Pancreas (tissue), 10 donors: ENCODE measurements around the gene GBA2. TPM values are rescaled to one million over a fixed set of nuclear protein-coding genes. Genes with fewer than 3 reads are reported as not detected.
A peak's percentile ranks its signal among the peaks of the same experiment; 100 is the strongest.

ENCODE experiments used
- ATAC-seq, 4 donors: fragments of 200-7000 bp; cut with Tn5 transposase; one replicate each; pipeline versions ENCODE4 v1.8.0 to v1.9.1; 2020; ENCODE audit warnings: mild to moderate bottlenecking in 4 of 4, moderate library complexity in 4 of 4
- DNase-seq, 6 donors: peaks; one replicate each; pipeline ENCODE4 v3.0.0-alpha.2; 2020
- FAIRE-seq: peaks from 2 replicates; lab custom pipeline; 2012; peaks lifted over from hg19 to GRCh38; lab: Jason Lieb, UNC
- H3K27ac ChIP-seq, 4 donors: fragments of 200-600 bp; sonication (generic); 1 replicate in 3 of 4; 2 replicates in 1 of 4; pipeline versions ENCODE4 v1.5.0 to v1.8.0; 2020
- H3K27me3 ChIP-seq, 4 donors: fragments of 200-600 bp; one replicate each; pipeline ENCODE4 v1.8.0; 2021
- H3K36me3 ChIP-seq, 3 donors: fragments of 200-600 bp; sonication (generic) in 1 of 3; one replicate each; pipeline versions ENCODE4 v1.5.0 to v1.8.0; 2020 to 2021
- H3K4me1 ChIP-seq, 3 donors: fragments of 200-600 bp; one replicate each; pipeline ENCODE4 v1.8.0; 2021
- H3K4me3 ChIP-seq, 4 donors: fragments of 200-600 bp; sonication (generic) in 2 of 4; one replicate each; pipeline versions ENCODE4 v1.5.0 to v1.8.0; 2020 to 2021
- H3K9me3 ChIP-seq, 4 donors: fragments of 200-600 bp; one replicate each; pipeline ENCODE4 v1.8.0; 2021
- CTCF ChIP-seq, 4 donors: fragments of 200-600 bp; sonication (generic) in 3 of 4; IDR thresholded peaks; one replicate each; pipeline versions ENCODE4 v1.5.0 to v1.8.0; 2021; ENCODE audit warnings: antibody characterized with exemption in 4 of 4
- WGBS, 2 donors: extraction: QIAGEN DNeasy Blood & Tissue Kit; methylation state at CpG; one replicate each; pipeline ENCODE4 v1.1.7; 2013; 5-methylcytosine and 5-hydroxymethylcytosine counted together
- intact Hi-C, 3 donors: fragments of 100-400 bp; cut with DNase I; formaldehyde crosslinking; loops; one replicate each; pipeline versions ENCODE4 v1.11.1 to v1.14.2; 2022
- polyA plus RNA-seq, 2 donors: library from polyadenylated mRNA; stranded (reverse); fragments of 200-250 nt; gene quantifications; one replicate each; pipeline ENCODE4 v1.2.3, GENCODE V29; 2013
- total RNA-seq, 6 donors: library from RNA; stranded (reverse); fragmentation: NEBNext Ultra II Directional in 4 of 6; extraction: Animal tissue kit (Norgen Biotek cat#: 25700) in 4 of 6; gene quantifications; one replicate each; pipeline versions ENCODE4 v1.2.1 to v1.2.4, GENCODE V29; 2021 to 2023
- donor health status: healthy with polysubstance abuse.
- donor health status: DM: no; HTN: no; CAD: no; lungs with moderate emphysema.
- donor health status: DM: no; HTN: no; CAD: no.
- donor health status: control.
- donor health status: control.
- donor health status: Bipolar disorder and iron deficiency.
- donor health status: DM: yes; HTN: yes; CAD: no.
- donor health status: DM: no; HTN: no; CAD: no.
- donor health status: DM: no; HTN: no; CAD: no.
- donor health status: DM: yes; HTN: yes; CAD: no.

GBA2 gene
- total and polyA plus RNA-seq, 8 donors: 22.0 to 91.3 (median 34.4) TPM

DNA sequence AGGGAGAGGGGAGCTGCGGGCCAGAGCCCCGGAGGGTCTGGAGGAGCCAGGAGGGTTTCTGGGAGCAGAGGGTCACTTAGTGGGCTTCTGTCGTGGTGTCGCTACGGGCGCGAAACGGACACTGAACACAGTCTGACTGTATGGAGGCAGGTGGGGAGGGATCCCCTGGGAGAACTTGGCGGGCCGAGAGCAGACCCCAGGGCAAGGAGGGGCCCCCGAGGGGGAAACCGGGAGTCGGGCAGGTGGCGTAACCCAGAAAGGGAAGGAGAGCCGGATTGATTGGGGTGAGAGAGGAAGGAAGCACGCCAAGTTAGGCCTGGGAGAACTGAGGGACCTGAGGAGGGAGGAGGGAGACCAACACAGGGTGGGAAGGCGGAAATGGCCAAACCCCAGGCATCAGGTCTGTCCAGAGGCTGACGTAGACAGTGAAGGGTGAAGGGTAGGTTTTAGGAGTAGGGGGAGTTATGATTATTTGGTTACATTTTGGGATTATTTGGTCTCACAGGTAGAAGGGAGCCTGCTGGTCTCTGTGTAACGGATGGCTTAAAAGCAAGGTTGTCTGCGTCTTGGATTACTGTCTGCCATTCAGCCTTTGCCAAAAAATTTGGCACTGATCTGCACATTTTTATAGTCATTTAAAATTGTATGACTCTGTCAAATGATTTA is 8.3 kb upstream of the GBA2 start:
- H3K4me3 ChIP-seq: peak overlapping the region; percentile 46 to 72 (median 62)
- peaks cover 5 to 15% (median 10%) of the 10 kb centered on the region in 3 donors for H3K4me1 ChIP-seq
- ATAC-seq: peak; percentile 64 to 81 (median 74)
- intact Hi-C loops: loop anchor here in 1 of 3 donors (10.0 kb wide), 1 partner anchor 57 kb away; the partner anchor contains the start of genes HINT2 and SPAG8
- WGBS, 2 donors: 1% methylated on average over 20 of the region's 20 CpGs
- peak overlapping the region; percentile 90 to 95 (median 92) for H3K27ac ChIP-seq
- H3K9me3 ChIP-seq: no peaks in the 10 kb centered on the region
- H3K27me3 ChIP-seq: no peaks in the 10 kb centered on the region
- peak in 3 of 6 donors; percentile 57 to 67 (median 61) for DNase-seq
- FAIRE-seq: no peak
- H3K36me3 ChIP-seq: peaks cover 0 to 15% (median 10%) of the 10 kb centered on the region in 3 donors
- no peak for TF ChIP-seq CTCF (IDR thresholded peaks at IDR 0.05)

- 7 to 10% methylated on average over 43 to 48 of the region's 48 CpGs for WGBS, 2 donors
- peak; percentile 45 to 57 (median 48) for TF ChIP-seq CTCF (IDR thresholded peaks at IDR 0.05)
- peak; percentile 75 to 92 (median 82) for DNase-seq
- no peaks in the 10 kb centered on the region for H3K27me3 ChIP-seq
- peaks cover 3 to 23% (median 10%) of the 10 kb centered on the region in 3 donors for H3K36me3 ChIP-seq
- H3K27ac ChIP-seq: peak overlapping the region; percentile 90 to 95 (median 92)
- peaks cover 5 to 15% (median 10%) of the 10 kb centered on the region in 3 donors for H3K4me1 ChIP-seq
- H3K4me3 ChIP-seq: peak overlapping the region; percentile 46 to 72 (median 62)
- intact Hi-C loops: loop anchor here in 1 of 3 donors (10.0 kb wide), 1 partner anchor 58 kb away; the partner anchor contains the start of genes HINT2 and SPAG8
- H3K9me3 ChIP-seq: no peaks in the 10 kb centered on the region
- ATAC-seq: peak; percentile 84 to 88 (median 86)
- no peak for FAIRE-seq
Measured at GRCh38 chr9:35756275-35757225, 7.5 kb upstream of the GBA2 start.

DNA sequence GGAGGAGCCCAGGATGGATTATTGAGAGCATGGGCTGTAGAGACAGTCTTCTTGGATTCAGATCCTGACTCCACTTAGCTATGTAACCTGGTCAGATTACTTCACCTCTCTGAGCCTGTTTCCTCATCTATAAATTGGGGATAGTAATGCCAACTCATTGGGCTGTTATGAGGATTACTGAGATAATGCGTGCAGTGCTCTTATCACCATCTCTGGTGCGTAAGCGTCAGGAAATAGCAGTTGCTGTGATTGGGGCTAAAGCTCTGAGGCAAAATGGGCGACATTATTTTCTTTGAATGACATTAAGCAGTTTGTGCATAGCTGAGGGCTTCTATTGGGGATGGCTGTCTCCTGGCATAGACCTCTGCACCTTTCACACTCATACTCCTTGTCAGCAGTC is 6.0 kb upstream of the GBA2 start:
- 84 to 94% methylated on average over 4 of the region's 4 CpGs for WGBS, 2 donors
- no peak for DNase-seq
- Histone ChIP-seq H3K36me3 (peaks cover 3 to 29% (median 10%) of the 10 kb centered on the region in 3 donors), H3K9me3 (no peaks in the 10 kb centered on the region), H3K4me1 (peaks cover 8 to 15% (median 14%) of the 10 kb centered on the region in 3 donors), H3K27ac (no peak overlapping the region), H3K4me3 (no peak overlapping the region), H3K27me3 (no peaks in the 10 kb centered on the region)
- intact Hi-C loops: loop anchor here in 1 of 3 donors (10.0 kb wide), 1 partner anchor 60 kb away; the partner anchor contains the start of genes HINT2 and SPAG8
- ATAC-seq: no peak
- TF ChIP-seq CTCF (IDR thresholded peaks at IDR 0.05): no peak
- no peak for FAIRE-seq

DNA sequence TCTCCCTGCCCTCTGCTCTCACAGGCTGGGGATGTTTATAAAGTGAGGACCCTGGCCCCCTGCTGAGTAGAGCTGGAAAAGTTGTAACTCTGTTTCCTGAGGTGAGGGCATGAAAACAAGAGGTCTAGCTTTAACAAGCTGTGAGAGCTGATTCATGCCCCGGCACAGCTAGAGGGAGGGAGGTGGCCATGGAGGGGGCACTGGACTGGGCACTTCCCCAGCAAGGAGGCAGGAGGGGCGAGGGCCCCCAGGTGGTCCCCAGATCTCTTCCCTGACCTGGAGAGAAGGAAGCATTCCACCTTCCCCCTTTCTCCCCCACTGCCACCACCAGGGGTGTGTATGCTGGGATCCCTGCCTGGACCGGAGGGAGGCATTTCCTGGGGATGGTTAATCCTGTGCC is 5.2 kb upstream of the GBA2 start, which contains the start of gene MSMP:
Gene MSMP, minus strand, starts transcription at position 13 of the 400 bp plus-strand sequence. CDS start 147 bp downstream, outside the sequence.
- no peak within 1 kb of the TSS for H3K4me3 ChIP-seq
- H3K4me1 ChIP-seq: peaks cover 8 to 16% (median 15%) of the 10 kb centered on the region in 3 donors
- no peak within 1 kb of the TSS for H3K27ac ChIP-seq
- no peak for ATAC-seq
- intact Hi-C loops: loop anchor here in 1 of 3 donors (10.0 kb wide), 1 partner anchor 61 kb away; the partner anchor contains the start of genes HINT2 and SPAG8
- no peak for TF ChIP-seq CTCF (IDR thresholded peaks at IDR 0.05)
- H3K36me3 ChIP-seq: peaks cover 3 to 29% (median 10%) of the 10 kb centered on the region in 3 donors
- H3K9me3 ChIP-seq: no peaks in the 10 kb centered on the region
- 49 to 54% methylated on average over 3 of the region's 3 CpGs for WGBS, 2 donors
- DNase-seq: no peak
- no peak for FAIRE-seq
- no peaks in the 10 kb centered on the region for H3K27me3 ChIP-seq
